ENCODE results near the gene ZNF462.

DNA sequence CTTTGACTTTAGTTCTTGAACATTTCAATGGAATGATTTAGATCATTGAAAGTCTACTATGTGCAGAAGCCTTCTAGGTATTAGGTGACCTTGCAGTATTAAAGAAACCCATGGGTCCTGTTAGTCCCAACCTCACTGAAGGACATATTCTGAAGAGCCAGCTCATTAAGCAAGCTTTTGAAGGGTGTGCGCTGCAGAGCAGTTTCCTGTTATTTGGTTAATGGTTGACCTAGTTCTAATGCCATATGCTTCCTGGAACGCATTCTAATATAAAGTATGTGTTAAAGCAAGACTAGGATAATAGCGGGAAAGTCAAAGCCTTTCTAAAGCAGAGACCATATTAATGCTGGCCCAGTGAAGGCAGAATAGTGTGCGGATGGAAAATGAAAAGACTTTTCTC, 20.1 kb downstream of the ZNF462 start:
- TF ChIP-seq CREB1 (IDR thresholded peaks at IDR 0.05; ENCODE audit: low read depth) (no peak), TAF1 (IDR thresholded peaks at IDR 0.05; ENCODE audit: low read depth) (no peak), YY1 (IDR thresholded peaks at IDR 0.05; ENCODE audit: low read depth) (no peak), ZBTB7A (IDR thresholded peaks at IDR 0.05; ENCODE audit: low read depth) (no peak), RAD21 (IDR thresholded peaks at IDR 0.05; ENCODE audit: low read depth) (no peak), TEAD4 (IDR thresholded peaks at IDR 0.05) (no peak), CEBPB (IDR thresholded peaks at IDR 0.05) (no peak), NFIC (IDR thresholded peaks at IDR 0.05) (no peak), TCF12 (IDR thresholded peaks at IDR 0.05; ENCODE audit: low read depth) (no peak)
- TF ChIP-seq, protein P1, sequence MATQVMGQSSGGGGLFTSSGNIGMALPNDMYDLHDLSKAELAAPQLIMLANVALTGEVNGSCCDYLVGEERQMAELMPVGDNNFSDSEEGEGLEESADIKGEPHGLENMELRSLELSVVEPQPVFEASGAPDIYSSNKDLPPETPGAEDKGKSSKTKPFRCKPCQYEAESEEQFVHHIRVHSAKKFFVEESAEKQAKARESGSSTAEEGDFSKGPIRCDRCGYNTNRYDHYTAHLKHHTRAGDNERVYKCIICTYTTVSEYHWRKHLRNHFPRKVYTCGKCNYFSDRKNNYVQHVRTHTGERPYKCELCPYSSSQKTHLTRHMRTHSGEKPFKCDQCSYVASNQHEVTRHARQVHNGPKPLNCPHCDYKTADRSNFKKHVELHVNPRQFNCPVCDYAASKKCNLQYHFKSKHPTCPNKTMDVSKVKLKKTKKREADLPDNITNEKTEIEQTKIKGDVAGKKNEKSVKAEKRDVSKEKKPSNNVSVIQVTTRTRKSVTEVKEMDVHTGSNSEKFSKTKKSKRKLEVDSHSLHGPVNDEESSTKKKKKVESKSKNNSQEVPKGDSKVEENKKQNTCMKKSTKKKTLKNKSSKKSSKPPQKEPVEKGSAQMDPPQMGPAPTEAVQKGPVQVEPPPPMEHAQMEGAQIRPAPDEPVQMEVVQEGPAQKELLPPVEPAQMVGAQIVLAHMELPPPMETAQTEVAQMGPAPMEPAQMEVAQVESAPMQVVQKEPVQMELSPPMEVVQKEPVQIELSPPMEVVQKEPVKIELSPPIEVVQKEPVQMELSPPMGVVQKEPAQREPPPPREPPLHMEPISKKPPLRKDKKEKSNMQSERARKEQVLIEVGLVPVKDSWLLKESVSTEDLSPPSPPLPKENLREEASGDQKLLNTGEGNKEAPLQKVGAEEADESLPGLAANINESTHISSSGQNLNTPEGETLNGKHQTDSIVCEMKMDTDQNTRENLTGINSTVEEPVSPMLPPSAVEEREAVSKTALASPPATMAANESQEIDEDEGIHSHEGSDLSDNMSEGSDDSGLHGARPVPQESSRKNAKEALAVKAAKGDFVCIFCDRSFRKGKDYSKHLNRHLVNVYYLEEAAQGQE (IDR thresholded peaks at IDR 0.05; ENCODE audit: low read depth): no peak
- TF ChIP-seq, protein P2, sequence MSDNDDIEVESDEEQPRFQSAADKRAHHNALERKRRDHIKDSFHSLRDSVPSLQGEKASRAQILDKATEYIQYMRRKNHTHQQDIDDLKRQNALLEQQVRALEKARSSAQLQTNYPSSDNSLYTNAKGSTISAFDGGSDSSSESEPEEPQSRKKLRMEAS (IDR thresholded peaks at IDR 0.05): no peak

Measured in Ishikawa (cell line).